GM19455 (cell line): ENCODE data around the gene DIRAS1.
"Not testable (repeated sequence)": the region's sequence is repeated elsewhere in the genome, so short reads cannot be mapped to it uniquely, and the experiment has no call there.

Experiments
- ATAC-seq: cut with Tn5 transposase; IDR thresholded peaks from one replicate; pipeline ENCODE4 v1.9.1; 2021; ENCODE audit not compliant: unreplicated experiment

The DIRAS1 gene

GRCh38 chr19:2714102-2714501 lies 7.1 kb downstream of the DIRAS1 start:
- not testable (repeated sequence) for ATAC-seq

- ATAC-seq, result not testable (repeated sequence)
Observed at GRCh38 chr19:2713170-2713569, 8.0 kb downstream of the DIRAS1 start.

- ATAC-seq, result no peak
Observed at GRCh38 chr19:2711875-2712205, 9.3 kb downstream of the DIRAS1 start.

GRCh38 chr19:2711172-2711874 lies 9.8 kb downstream of the DIRAS1 start:
- ATAC-seq, result no peak

- no peak for ATAC-seq
Observed at GRCh38 chr19:2706251-2706650, 14.9 kb downstream of the DIRAS1 start.

- ATAC-seq, result no peak
Observed at GRCh38 chr19:2703691-2704216, 17.4 kb downstream of the DIRAS1 start.

GRCh38 chr19:2703077-2703437 lies 18.1 kb downstream of the DIRAS1 start:
- no peak for ATAC-seq

GRCh38 chr19:2702170-2703076 lies 18.7 kb downstream of the DIRAS1 start, which contains the start of gene GNG7:
Gene GNG7, minus strand, starts transcription at chr19:2702694. Its CDS starts 182,006 bp downstream, at chr19:2520688.
- ATAC-seq, result peak; percentile 58

- ATAC-seq, result no peak
Observed at GRCh38 chr19:2701361-2702169, 19.6 kb downstream of the DIRAS1 start.

GRCh38 chr19:2700660-2701360 lies 20.4 kb downstream of the DIRAS1 start:
- ATAC-seq, result no peak

GRCh38 chr19:2699413-2700140 lies 21.6 kb downstream of the DIRAS1 start:
- ATAC-seq, result no peak

GRCh38 chr19:2694196-2694595 lies 27.0 kb downstream of the DIRAS1 start:
- no peak for ATAC-seq

- no peak for ATAC-seq
Observed at GRCh38 chr19:2693492-2694160, 27.5 kb downstream of the DIRAS1 start.

- ATAC-seq, result no peak
Observed at GRCh38 chr19:2691951-2692350, 29.2 kb downstream of the DIRAS1 start.

- ATAC-seq, result no peak
Observed at GRCh38 chr19:2690856-2691255, 30.3 kb downstream of the DIRAS1 start.

- no peak for ATAC-seq
Observed at GRCh38 chr19:2686360-2686759, 34.8 kb downstream of the DIRAS1 start.

GRCh38 chr19:2685204-2685704 lies 35.9 kb downstream of the DIRAS1 start:
- no peak for ATAC-seq

- no peak for ATAC-seq
Observed at GRCh38 chr19:2683430-2684003, 37.7 kb downstream of the DIRAS1 start.

- no peak for ATAC-seq
Observed at GRCh38 chr19:2680808-2681207, 40.4 kb downstream of the DIRAS1 start.
